Measurements from ENCODE around the gene CD38. TPM values are rescaled to one million over a fixed set of nuclear protein-coding genes. Genes with fewer than 3 reads are reported as not detected.
"Not testable (repeated sequence)": the region's sequence is repeated elsewhere in the genome, so short reads cannot be mapped to it uniquely, and the experiment has no call there.

Gene CD38
- total RNA-seq, 1 donor from 2014 or later, result 1.0 TPM

DNA sequence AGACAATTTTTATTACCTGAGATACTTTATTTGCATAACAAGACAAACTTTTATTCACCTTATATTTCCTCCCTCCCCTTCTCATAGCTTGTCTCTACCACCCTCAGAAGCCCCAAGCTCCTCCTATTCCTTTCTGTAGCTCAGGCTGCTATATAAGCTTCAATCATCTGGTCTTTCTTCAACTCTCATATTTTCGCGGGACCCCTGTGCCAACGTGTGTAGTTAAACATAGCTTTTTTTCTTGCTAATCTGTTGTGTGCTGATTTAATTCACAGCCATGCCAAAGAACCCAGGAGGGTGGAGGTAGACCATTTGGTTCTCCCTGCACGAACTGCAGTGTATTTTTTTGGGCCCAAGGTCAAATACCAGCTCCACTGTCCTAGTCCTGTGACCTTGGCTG is 21.1 kb upstream of the CD38 start:
- Histone ChIP-seq H3K4me1 (ENCODE audit: control insufficient read depth in 3 of 3, insufficient read depth in 3 of 3, low read length in 3 of 3) (peaks cover 0 to 4% (median 2%) of the 10 kb centered on the region in 3 donors), H3K36me3 (ENCODE audit: control insufficient read depth in 3 of 3, insufficient read depth in 3 of 3, low read length in 3 of 3) (no peaks in the 10 kb centered on the region), H3K9me3 (ENCODE audit: control insufficient read depth in 3 of 3, low read length in 3 of 3) (no peaks in the 10 kb centered on the region), H3K9ac (ENCODE audit: low read depth in 1 of 3, low read length in 3 of 3) (no peak overlapping the region), H3K27me3 (ENCODE audit: control insufficient read depth in 3 of 3, insufficient read depth in 3 of 3, low read length in 3 of 3) (no peaks in the 10 kb centered on the region), H3K27ac (ENCODE audit: low read depth, low read length) (no peak overlapping the region), H3K4me3 (ENCODE audit: low read length in 3 of 3) (no peak overlapping the region)

GRCh38 chr4:15758294-15758693 is 19.8 kb upstream of the CD38 start:
- H3K9ac ChIP-seq (ENCODE audit: low read depth in 1 of 3, low read length in 3 of 3), result no peak overlapping the region
- no peak overlapping the region for H3K4me3 ChIP-seq (ENCODE audit: low read length in 3 of 3)
- H3K4me1 ChIP-seq (ENCODE audit: control insufficient read depth in 3 of 3, insufficient read depth in 3 of 3, low read length in 3 of 3), result peaks cover 0 to 3% (median 2%) of the 10 kb centered on the region in 3 donors
- H3K36me3 ChIP-seq (ENCODE audit: control insufficient read depth in 3 of 3, insufficient read depth in 3 of 3, low read length in 3 of 3), result no peaks in the 10 kb centered on the region
- no peak overlapping the region for H3K27ac ChIP-seq (ENCODE audit: low read depth, low read length)
- H3K27me3 ChIP-seq (ENCODE audit: control insufficient read depth in 3 of 3, insufficient read depth in 3 of 3, low read length in 3 of 3), result no peaks in the 10 kb centered on the region
- no peaks in the 10 kb centered on the region for H3K9me3 ChIP-seq (ENCODE audit: control insufficient read depth in 3 of 3, low read length in 3 of 3)

DNA sequence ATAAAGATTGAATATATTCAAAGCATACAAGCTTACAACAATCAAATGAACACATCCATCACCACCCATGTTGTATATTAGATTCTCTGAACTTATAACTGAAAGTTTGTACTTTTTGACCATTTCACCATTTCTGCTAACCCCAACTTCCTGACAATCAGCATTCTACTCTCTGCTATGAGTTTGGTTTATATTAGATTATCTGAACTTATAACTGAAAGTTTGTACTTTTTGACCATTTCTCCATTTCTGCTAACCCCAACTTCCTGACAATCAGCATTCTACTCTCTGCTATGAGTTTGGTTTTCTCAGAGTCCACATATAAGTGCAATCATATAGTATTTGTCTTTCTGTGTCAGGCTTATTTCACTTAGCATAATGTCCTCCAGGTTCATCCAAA is 15.7 kb upstream of the CD38 start:
- H3K27me3 ChIP-seq (ENCODE audit: control insufficient read depth in 3 of 3, insufficient read depth in 3 of 3, low read length in 3 of 3); H3K36me3 ChIP-seq (ENCODE audit: control insufficient read depth in 3 of 3, insufficient read depth in 3 of 3, low read length in 3 of 3); H3K4me3 ChIP-seq (ENCODE audit: low read length in 3 of 3); H3K9ac ChIP-seq (ENCODE audit: low read depth in 1 of 3, low read length in 3 of 3); H3K27ac ChIP-seq (ENCODE audit: low read depth, low read length); H3K9me3 ChIP-seq (ENCODE audit: control insufficient read depth in 3 of 3, low read length in 3 of 3); H3K4me1 ChIP-seq (ENCODE audit: control insufficient read depth in 3 of 3, insufficient read depth in 3 of 3, low read length in 3 of 3): not testable (repeated sequence)

- Histone ChIP-seq H3K9ac (ENCODE audit: low read depth in 1 of 3, low read length in 3 of 3) (no peak overlapping the region), H3K27ac (ENCODE audit: low read depth, low read length) (no peak overlapping the region), H3K36me3 (ENCODE audit: control insufficient read depth in 3 of 3, insufficient read depth in 3 of 3, low read length in 3 of 3) (peaks cover 0 to 5% (median 0%) of the 10 kb centered on the region in 3 donors), H3K27me3 (ENCODE audit: control insufficient read depth in 3 of 3, insufficient read depth in 3 of 3, low read length in 3 of 3) (no peaks in the 10 kb centered on the region), H3K4me1 (ENCODE audit: control insufficient read depth in 3 of 3, insufficient read depth in 3 of 3, low read length in 3 of 3) (no peaks in the 10 kb centered on the region), H3K4me3 (ENCODE audit: low read length in 3 of 3) (no peak overlapping the region), H3K9me3 (ENCODE audit: control insufficient read depth in 3 of 3, low read length in 3 of 3) (no peaks in the 10 kb centered on the region)
Measured at GRCh38 chr4:15765391-15765790, 12.7 kb upstream of the CD38 start.

DNA sequence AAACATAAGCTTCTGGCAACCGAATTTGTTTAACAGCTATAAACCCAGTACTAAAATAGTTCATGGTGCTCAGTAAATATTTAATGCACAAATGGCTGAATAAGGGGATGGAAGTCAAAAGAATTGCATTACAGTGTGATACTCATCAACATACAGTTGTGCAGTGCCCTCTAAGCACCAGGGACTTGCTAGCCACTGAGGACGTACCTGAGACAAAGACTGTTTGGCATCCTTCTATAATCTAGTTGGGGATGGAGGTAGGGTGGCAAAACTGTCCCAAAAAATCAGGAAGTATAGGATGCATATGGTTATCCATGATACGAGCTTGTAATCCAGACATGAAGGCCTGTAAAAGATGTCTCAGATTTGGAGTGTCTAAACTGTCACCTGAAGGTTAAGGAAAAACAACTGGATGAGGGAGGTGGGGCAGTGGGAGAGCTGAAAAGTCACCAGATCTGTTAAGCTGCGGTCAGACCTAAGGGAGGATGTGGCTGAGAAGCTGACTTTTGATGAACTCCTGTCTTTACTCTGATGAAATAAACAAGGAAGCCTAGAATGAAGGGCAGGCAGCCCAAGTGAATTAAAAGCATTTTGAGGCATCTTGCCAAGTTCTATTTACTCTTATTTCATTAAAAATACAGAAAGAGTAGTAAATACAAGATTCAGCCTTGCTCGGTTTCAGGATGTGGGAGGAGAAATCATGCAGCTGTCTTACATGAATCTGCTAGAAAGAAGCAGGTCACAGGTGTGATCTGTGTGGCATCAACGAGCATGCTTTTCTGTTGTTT is 12.0 kb upstream of the CD38 start:
- Histone ChIP-seq H3K27me3 (ENCODE audit: control insufficient read depth in 3 of 3, insufficient read depth in 3 of 3, low read length in 3 of 3) (no peaks in the 10 kb centered on the region), H3K9me3 (ENCODE audit: control insufficient read depth in 3 of 3, low read length in 3 of 3) (no peaks in the 10 kb centered on the region), H3K27ac (ENCODE audit: low read depth, low read length) (no peak overlapping the region), H3K4me3 (ENCODE audit: low read length in 3 of 3) (no peak overlapping the region), H3K9ac (ENCODE audit: low read depth in 1 of 3, low read length in 3 of 3) (no peak overlapping the region), H3K36me3 (ENCODE audit: control insufficient read depth in 3 of 3, insufficient read depth in 3 of 3, low read length in 3 of 3) (peaks cover 0 to 5% (median 0%) of the 10 kb centered on the region in 3 donors), H3K4me1 (ENCODE audit: control insufficient read depth in 3 of 3, insufficient read depth in 3 of 3, low read length in 3 of 3) (no peaks in the 10 kb centered on the region)

- Histone ChIP-seq H3K27me3 (ENCODE audit: control insufficient read depth in 3 of 3, insufficient read depth in 3 of 3, low read length in 3 of 3) (no peaks in the 10 kb centered on the region), H3K4me1 (ENCODE audit: control insufficient read depth in 3 of 3, insufficient read depth in 3 of 3, low read length in 3 of 3) (no peaks in the 10 kb centered on the region), H3K27ac (ENCODE audit: low read depth, low read length) (no peak overlapping the region), H3K9ac (ENCODE audit: low read depth in 1 of 3, low read length in 3 of 3) (no peak overlapping the region), H3K9me3 (ENCODE audit: control insufficient read depth in 3 of 3, low read length in 3 of 3) (no peaks in the 10 kb centered on the region), H3K36me3 (ENCODE audit: control insufficient read depth in 3 of 3, insufficient read depth in 3 of 3, low read length in 3 of 3) (peaks cover 0 to 5% (median 0%) of the 10 kb centered on the region in 3 donors), H3K4me3 (ENCODE audit: low read length in 3 of 3) (no peak overlapping the region)
Measured at GRCh38 chr4:15766821-15767220, 11.3 kb upstream of the CD38 start.

- no peak overlapping the region for H3K9ac ChIP-seq (ENCODE audit: low read depth in 1 of 3, low read length in 3 of 3)
- peaks cover 0 to 5% (median 0%) of the 10 kb centered on the region in 3 donors for H3K36me3 ChIP-seq (ENCODE audit: control insufficient read depth in 3 of 3, insufficient read depth in 3 of 3, low read length in 3 of 3)
- no peaks in the 10 kb centered on the region for H3K27me3 ChIP-seq (ENCODE audit: control insufficient read depth in 3 of 3, insufficient read depth in 3 of 3, low read length in 3 of 3)
- H3K27ac ChIP-seq (ENCODE audit: low read depth, low read length), result no peak overlapping the region
- H3K9me3 ChIP-seq (ENCODE audit: control insufficient read depth in 3 of 3, low read length in 3 of 3), result no peaks in the 10 kb centered on the region
- no peaks in the 10 kb centered on the region for H3K4me1 ChIP-seq (ENCODE audit: control insufficient read depth in 3 of 3, insufficient read depth in 3 of 3, low read length in 3 of 3)
- H3K4me3 ChIP-seq (ENCODE audit: low read length in 3 of 3), result no peak overlapping the region
Measured at GRCh38 chr4:15769202-15769601, 8.9 kb upstream of the CD38 start.

- no peak overlapping the region for H3K4me3 ChIP-seq (ENCODE audit: low read length in 3 of 3)
- no peaks in the 10 kb centered on the region for H3K9me3 ChIP-seq (ENCODE audit: control insufficient read depth in 3 of 3, low read length in 3 of 3)
- H3K4me1 ChIP-seq (ENCODE audit: control insufficient read depth in 3 of 3, insufficient read depth in 3 of 3, low read length in 3 of 3), result no peaks in the 10 kb centered on the region
- H3K36me3 ChIP-seq (ENCODE audit: control insufficient read depth in 3 of 3, insufficient read depth in 3 of 3, low read length in 3 of 3), result peaks cover 0 to 5% (median 0%) of the 10 kb centered on the region in 3 donors
- no peaks in the 10 kb centered on the region for H3K27me3 ChIP-seq (ENCODE audit: control insufficient read depth in 3 of 3, insufficient read depth in 3 of 3, low read length in 3 of 3)
- no peak overlapping the region for H3K9ac ChIP-seq (ENCODE audit: low read depth in 1 of 3, low read length in 3 of 3)
- H3K27ac ChIP-seq (ENCODE audit: low read depth, low read length), result no peak overlapping the region
Measured at GRCh38 chr4:15771216-15772058, 6.7 kb upstream of the CD38 start.

DNA sequence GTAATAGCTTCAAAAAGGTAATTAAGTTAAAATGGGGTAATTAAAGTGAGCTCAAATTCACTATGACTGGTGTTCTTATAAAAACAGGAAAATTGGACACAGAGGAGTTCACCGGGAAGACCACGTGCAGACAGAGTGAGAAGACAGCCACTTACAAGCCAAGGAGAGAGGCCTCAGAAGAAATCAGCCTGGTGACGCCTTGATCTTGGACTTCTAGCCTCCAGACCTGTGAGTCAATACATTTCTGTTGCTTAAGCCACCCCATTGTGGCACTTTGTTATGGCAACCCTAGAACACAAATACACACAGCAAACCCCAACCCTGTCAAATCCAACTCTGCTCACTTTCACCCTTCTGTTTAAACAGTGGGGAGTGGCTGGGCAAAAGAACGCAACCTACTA is 4.1 kb upstream of the CD38 start:
- Histone ChIP-seq H3K9ac (ENCODE audit: low read depth in 1 of 3, low read length in 3 of 3) (no peak overlapping the region), H3K9me3 (ENCODE audit: control insufficient read depth in 3 of 3, low read length in 3 of 3) (no peaks in the 10 kb centered on the region), H3K36me3 (ENCODE audit: control insufficient read depth in 3 of 3, insufficient read depth in 3 of 3, low read length in 3 of 3) (peaks cover 0 to 4% (median 0%) of the 10 kb centered on the region in 3 donors), H3K27me3 (ENCODE audit: control insufficient read depth in 3 of 3, insufficient read depth in 3 of 3, low read length in 3 of 3) (no peaks in the 10 kb centered on the region), H3K27ac (ENCODE audit: low read depth, low read length) (no peak overlapping the region), H3K4me1 (ENCODE audit: control insufficient read depth in 3 of 3, insufficient read depth in 3 of 3, low read length in 3 of 3) (peaks cover 7 to 16% (median 8%) of the 10 kb centered on the region in 3 donors), H3K4me3 (ENCODE audit: low read length in 3 of 3) (no peak overlapping the region)

Measured in skeletal muscle tissue (tissue), 4 donors.